NCI-H2227 treated with DMSO at 0.1 percent for 48 hours (cell line): ENCODE data around the gene PLAAT4.
"Not testable (repeated sequence)": the region's sequence is repeated elsewhere in the genome, so short reads cannot be mapped to it uniquely, and the experiment has no call there.

Experiments used
- DNase-seq: peaks from one replicate; lab custom pipeline; 2025; lab: John Stamatoyannopoulos, UW

PLAAT4 gene

DNA sequence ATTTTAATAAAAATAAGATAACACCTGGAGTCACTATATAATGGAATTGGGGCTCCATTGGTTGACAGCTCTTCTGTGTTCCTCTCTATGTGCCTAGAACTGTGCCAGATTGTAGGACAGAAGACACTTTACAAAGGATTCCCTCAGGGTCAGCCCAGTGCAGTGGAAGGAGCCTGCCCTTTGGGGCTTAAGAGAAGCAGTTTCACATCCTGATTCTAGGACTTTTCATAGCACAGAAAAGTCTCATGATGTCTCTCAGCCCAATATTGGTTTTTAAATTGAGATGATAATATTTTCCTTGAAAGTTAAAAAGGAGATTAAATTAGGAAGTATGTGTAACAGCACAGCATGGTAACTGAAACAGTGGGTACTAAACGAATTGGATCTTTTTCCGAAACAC is 7.1 kb downstream of the PLAAT4 start:
- no peak for DNase-seq

DNA sequence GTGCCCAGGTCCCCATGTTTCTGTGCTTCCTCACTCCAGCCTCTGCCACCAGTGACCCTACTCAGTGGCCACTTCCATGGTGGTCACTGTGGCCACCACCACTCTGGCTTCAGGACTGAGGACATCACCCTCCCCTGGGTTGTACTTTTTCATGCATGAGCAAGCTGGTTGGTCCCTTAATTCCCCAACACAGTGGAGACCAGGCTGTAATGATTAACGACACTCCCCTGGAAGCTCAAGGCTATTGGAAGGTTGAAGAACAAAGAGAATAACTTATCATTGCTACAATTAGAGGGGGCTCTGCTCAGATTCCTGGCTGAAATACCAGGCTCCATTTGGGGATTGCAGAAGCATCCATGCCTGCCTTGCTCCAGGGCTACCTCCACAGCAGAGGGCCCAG is 10.5 kb downstream of the PLAAT4 start:
- DNase-seq = no peak

DNA sequence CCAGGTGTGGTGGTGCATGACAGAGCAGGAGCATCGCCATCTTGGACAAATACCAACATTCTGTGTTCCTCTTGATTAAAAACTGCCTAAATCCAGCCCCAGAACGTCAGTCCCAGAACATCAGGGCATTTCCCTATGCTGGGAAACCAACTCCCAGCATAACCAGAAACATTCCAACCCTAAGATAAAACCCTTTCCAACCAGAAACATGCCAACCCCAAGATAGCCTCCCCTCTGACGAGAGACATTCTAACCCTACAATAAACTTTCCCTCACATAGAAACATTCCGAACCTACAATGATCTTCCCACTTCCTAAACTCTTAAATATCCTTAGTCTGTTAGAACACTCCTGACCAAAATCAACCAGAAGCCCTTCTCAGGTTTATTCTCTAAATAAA is 11.6 kb downstream of the PLAAT4 start:
- DNase-seq = no peak

DNA sequence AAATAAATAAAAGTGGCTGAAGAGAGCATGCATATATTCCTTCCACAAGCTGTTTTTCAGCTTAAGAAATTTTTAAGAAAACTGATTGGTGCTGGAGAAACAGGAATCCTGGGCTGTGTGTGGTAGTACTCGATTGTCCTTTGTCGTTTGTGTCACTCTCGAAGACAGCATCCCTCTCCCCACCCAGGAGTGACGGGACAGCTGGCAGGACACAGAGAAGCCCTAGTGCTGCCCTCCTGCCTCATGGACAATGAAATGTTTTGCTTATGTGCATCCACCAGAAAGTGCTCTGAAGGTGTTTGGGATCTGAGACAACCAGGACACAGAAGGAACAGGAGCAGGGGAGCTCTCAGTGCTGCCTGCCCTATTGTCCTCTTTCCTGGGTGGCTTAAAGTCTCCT is 12.8 kb downstream of the PLAAT4 start:
- DNase-seq = no peak

DNA sequence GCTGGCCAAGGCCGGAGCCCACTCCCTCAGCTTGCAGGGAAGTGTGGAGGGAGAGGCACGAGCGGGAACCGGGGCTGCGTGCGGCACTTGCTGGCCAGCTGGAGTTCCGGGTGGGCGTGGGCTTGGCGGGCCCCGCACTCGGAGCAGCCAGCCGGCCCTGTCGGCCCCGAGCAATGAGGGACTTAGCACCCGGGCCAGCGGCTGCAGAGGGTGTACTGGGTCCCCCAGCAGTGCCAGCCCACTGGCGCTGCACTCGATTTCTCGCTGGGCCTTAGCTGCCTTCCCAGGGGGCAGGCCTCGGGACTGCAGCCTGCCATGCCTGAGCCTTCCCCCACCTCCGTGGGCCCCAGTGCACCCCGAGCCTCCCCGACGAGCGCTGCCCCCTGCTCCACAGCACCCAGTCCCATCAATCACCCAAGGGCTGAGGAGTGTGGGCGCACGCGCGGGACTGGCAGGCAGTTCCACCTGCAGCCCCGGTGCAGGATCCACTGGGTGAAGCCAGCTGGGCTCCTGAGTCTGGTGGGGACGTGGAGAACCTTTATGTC is 13.6 kb downstream of the PLAAT4 start:
- DNase-seq = not testable (repeated sequence)

DNA sequence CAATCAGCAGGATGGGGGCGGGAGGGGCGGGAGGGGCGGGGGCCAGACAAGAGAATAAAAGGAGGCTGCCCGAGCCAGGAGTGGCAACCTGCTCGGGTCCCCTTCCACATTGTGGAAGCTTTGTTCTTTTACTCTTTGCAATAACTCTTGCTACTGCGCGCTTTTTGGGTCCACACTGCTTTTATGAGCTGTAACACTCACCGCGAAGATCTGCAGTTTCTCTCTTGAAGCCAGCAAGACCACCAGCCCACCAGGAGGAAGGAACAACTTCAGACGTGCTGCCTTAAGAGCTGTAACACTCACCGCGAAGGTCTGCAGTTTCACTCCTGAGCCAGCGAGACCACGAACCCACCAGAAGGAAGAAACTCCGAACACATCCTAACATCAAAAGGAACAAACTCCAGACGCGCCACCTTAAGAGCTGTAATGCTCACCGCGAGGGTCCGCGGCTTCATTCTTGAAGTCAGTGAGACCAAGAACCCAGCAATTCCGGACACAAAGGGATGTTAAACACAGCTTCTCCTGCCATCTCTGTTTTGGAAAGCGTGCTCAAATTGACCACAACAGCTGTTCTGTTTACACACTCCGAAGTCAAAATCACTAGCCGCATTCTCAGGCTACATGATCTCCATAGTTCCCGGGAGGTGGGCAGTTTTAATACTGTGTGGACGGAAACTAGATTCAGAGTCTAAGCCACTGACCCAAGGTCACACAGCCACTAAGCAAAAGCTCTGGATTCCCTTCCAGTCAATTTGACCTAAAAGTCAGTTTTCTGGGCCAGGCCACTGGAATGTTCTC is 14.7 kb downstream of the PLAAT4 start:
- no peak for DNase-seq

DNA sequence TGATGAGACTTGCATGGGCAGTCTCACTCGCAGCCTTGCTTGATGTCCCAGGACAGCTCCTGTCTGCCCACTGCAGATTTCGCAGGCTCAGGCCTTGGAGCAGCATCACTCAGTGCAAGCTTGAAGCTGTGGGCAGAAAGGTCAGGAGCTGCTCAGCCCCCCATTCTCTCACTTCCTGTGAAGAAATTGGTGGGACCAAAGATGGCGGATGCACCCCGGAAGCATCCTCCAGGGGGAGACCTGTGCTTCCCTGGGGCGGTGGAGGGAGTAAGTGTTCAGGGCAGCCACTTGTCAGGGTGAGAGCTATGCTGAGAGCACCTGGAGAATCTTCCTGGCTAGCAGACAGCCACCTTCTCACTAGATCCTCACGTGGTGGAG is 15.3 kb downstream of the PLAAT4 start:
- no peak for DNase-seq

DNA sequence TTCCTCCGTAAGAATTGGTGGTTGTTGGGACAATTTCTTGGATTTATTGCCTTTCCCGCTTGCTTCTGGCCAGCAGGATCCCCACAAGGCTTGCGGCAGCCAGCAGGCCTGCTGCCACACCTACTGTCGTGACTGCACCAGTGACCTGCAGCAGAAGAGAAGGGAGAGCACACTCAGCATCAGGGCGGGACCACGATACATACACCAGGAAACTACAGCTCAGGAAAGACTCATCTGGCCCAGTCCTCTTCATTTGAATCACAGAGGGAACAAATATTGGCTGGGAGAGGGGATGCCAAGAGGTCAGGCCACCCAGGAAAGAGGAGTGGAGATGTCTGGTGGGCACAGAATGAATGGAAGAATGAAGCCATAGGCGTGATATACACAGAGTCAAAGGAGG is 16.3 kb downstream of the PLAAT4 start:
- no peak for DNase-seq

DNA sequence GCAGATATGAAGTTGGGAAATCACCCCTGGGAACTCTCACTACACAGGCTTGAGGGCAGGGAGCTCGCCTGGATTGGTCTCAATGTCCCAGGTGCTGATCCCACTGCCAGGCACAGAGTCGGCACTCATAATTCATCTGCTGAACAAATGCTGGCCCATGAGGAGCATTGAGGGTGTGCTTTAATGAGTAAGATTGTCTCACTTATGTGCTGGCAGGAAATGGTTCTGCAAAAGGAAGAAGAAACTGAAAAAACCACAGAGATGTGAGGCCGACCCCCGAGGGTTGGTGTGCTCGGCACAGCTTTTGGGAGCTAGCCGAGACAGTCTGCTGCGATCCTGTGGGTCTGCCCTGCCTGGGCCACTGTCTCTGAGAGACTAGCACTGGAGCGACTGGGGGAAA is 17.2 kb downstream of the PLAAT4 start:
- DNase-seq = no peak

DNA sequence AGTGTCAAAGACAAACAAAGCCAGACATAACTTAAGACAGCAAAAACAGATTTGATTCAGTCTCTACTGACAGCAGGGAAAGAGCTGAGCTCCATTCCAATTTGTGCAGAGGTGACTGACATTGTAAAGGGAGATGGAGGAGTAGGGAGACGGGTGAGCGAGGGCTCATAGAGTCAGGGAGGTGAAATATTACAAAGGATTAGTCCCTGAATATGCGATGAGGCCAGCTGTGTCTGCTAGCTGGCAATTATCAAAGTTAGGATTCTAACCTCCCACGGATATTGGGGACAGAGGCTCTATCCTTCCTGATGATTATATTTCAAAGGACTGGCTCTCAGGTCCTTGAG is 18.2 kb downstream of the PLAAT4 start:
- no peak for DNase-seq

DNA sequence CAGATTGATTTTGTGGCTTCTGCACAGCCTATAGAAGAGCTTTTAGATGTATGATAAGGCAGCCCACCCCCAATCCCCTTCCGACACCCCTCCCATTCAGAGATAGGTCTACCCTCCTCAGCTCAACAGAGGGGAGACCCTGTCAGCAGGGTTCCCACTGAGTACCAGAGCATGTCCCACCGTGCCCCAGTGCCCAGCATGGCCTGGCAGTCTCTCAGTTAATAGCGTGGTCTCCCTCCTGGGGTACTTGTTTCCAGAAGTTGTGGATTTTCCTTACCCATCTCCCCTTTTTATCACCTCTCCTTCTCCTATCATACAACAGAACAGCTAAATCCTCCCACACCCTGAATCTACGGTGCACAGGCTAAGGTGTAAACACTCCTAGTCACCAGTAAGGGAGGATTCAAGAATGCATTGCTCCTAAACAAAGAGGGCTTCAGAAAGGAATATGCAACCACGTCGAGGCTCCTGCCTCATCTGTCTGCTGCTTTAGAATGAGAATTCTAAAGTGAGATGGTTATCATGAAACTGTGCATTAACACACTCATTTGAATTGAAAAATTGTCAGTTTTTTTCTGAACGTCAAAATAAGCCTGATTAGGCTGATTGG is 19.9 kb downstream of the PLAAT4 start:
- DNase-seq = no peak

DNA sequence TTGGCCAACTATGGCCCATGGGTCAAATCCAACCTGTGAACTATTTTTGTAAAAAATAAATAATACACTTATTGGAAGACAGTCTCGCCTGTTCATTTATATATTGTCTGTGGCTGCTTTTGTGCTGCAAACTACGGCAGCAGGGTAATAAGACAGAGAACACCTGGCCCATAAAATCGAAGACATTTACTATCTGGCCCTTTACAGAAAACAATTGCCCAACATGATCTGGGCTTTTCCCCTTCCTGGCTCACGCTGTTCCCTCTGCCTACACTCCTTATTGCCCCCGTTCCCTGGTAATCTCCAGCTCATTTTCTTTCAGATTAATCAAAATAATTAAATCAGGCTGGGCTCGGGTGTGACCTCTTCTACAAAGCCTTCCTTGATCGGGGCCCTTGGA is 21.0 kb downstream of the PLAAT4 start:
- DNase-seq = no peak

DNA sequence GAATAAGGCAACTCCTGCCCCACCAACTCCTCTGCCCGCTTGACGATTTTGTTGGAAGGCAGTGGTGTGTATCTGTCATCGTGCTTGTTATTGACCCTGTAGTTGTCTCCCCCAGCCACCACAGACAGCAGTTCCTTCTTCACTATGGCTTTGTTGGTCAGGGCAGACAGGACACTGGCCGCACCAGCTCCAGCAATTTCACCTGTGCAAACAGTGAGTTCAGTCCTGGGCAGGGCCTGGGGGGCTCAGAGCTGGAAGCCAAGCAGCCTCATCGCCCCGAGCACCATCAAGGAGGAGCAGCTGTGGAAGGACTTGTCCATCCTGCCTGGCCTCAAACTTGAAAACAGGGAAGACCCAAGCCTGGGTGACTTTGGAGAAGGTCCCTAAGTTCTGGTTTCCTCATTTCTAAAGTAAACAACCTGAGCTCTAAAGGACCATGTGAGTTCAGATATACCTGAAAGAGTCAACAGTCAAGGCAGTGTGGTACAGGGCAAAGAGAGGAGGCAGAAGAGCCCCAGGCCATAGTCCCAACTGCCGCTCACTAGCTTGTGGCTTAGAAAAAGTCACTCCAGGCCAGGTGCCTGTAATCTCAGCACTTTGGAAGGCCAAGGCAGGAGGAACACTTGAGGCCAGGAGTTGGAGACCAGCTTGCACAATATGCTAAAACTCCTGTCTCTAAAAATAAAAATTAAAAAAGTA is 22.0 kb downstream of the PLAAT4 start:
- no peak for DNase-seq

DNA sequence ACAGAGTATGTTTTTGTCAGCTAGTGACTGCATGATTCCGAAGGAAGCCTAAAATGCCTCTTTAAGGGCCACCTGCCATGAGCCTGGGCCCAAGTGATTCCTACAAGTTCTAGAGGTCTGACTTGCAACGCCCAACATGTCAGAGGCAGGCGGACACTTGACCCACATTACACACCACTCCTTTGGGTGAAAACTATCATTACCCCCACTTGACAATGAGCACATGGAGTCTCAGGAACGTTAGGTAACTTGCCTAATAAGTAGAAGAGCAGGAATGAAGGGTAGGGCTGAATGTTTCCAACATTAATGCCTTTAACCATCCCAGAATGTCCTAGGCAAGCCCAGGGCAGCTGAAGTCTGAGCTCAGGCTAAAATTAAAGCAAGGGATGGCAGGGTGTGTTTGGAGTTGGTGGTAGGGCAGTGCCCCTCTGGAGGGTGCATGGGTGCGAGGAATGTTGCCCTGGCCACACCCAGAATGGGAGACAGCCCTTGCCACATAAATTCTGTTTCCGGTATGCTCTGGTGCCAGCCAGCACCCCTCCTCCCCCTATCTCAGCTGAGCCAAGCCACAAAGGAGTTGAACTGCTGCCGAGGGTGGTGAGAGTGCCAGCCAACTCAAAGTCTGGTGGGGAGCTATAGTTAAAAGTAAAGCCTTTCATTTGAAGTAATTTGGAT is 24.0 kb downstream of the PLAAT4 start:
- DNase-seq = no peak

DNA sequence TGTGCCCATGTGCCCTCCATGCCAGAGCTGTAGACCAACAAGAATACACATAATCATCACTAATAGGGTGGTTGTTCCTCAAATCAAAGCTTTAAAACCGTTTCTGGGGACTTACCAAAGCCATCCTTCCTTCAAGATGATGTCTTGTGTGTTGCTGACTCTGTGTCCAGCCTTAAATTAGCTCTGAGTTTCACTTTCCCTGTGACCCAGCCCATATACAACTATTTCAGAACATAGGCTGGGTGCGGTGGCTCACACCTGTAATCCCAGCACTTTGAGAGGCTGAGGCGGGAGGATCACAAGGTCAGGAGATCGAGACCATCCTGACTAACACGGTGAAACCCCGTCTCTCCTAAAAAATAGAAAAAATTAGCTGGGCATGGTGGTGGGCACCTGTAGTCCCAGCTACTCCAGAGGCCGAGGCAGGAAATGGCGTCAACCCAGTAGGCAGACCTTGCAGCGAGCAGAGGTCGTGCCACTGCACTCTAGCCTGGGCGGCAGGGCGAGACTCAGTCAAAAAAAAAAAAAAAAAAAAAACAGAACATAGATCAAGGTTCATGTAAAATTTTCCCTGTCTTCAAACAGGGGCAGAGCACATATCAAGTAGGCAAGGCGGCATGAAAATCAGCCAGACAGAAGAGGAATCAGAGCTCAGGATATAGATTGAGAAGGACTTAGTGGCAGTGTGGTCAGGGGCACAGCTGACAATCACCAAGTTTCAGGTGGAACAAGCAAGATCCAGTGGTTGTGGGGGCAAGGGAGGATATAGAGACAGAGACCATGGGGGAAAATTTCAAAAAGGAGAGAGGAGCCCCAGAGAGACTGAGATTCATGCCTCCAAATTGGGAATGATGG is 26.8 kb downstream of the PLAAT4 start, which contains the start of gene PLAAT2:
Gene PLAAT2 (minus strand): TSS at position 179 of the 855 bp plus-strand sequence. CDS start 55 bp downstream, at position 124.
- DNase-seq = no peak

DNA sequence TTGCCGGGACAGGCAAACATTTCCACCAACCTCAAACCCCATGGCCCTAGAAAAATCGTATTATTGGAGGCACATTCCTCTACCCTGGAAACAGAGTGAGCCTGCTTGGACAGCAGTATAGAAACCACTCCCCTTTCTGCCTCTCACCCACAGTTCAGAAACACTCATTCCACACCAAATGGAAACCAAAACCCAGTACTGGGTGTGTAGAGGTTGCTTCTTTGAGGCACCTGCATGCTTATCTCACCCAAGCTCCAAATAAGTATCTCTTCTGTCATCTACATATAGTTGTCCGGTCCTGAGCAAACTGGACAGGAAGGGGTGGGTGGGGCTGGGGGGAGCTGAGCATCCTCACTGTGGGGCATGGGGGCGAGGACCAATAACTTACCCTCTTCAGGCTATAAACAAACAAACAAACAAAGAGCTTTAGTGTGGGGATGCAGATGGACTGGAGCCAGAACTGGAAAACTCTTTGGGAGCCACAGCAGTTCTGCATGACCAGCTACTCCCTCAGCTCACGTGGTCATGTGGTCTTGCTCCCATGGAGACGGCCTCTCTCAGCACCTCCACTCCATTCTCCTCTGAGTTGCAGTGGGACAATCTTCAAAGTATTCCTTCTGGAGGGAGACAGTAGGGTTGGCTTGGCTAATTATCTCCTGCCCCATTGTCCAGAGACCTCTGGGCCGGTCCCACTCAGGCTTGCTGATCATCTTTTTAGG is 27.6 kb downstream of the PLAAT4 start:
- no peak for DNase-seq

DNA sequence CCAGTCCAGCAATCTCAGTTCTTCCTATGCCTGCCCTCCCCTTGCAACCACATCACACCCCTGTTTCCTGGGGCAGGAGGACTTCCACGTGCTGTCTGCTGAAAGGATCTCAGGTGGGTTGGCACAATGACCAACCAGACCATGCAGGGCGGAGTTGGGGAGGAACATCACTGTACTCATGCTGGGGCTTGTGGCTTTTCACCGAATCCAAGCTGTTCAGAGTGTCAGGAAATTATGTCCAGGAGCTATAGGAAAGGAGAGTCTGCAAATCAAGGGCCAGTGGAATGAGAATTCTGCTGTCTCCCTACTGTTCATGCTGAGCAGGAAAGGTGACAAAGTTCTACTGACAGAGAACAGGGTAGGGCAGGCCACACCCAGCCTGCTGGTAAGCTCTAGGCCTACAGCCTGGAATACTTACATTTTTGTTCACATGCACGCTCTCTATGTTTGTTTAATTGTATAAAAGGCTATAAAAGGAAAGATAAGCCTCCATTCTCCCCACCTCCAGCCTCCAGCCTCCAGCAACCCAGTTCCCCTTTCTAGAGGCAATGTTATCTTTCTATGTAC is 28.3 kb downstream of the PLAAT4 start:
- DNase-seq = no peak

DNA sequence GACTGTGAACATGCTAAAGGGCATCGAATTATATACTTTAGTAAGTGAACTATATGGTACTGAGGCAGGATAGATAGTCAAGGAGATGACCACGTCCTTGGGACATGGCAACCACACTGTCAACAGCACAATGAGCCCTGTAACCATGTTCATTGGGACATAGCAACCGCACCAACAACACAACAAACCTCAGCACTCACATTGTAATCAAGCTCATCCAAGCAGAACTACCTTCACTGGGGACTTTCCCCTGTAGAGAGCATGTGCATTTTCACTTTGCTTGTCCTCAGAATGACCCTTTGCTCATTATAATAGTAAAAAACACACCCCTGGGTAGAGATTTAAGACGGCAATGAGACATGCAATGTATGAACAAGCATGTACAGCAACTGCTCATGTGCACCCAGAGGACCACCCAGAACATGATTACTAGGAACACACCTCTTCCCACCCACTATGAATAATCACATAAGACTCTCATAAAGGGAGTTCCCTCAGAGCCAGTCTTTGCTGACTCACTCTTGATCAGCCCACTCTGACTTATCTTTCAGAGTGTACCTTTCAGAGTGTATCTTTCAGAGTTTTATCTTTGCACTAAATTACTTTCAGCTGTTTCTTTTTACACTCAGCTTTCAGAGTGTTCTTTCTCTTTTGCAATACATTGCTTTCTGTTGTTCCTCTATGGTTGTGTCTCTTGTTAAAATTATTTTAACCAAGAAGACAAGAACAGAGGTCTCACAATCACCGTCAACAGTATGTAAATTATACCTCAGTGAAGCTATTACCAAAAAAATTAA is 30.6 kb downstream of the PLAAT4 start:
- DNase-seq = peak; percentile 19

DNA sequence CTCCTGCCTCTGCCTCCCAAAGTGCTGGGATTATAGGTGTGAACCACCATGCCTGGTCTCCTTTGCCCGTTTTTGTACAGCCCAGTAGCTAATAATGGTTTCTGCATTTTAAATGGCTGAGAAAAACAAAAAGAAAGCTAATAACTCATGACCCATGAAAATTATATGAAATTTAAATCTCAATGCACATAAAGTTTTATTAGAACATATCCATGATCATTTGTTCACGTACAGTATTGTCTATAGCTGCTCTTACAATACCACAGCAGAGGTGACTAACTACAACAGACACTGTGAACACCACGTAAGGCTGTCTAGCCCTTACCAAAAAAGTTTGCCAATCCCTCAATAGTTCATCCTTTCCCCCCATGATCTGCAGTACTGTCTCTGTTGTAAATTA is 33.0 kb downstream of the PLAAT4 start:
- no peak for DNase-seq
